ENCODE results near the gene OR12D1. TPM values are rescaled to one million over a fixed set of nuclear protein-coding genes. Genes with fewer than 3 reads are reported as not detected.

Gene OR12D1
- polyA plus RNA-seq, 1 donor (not counting 4 experiments of a cell fraction or from before 2014, with no cell fraction given): not detected

DNA sequence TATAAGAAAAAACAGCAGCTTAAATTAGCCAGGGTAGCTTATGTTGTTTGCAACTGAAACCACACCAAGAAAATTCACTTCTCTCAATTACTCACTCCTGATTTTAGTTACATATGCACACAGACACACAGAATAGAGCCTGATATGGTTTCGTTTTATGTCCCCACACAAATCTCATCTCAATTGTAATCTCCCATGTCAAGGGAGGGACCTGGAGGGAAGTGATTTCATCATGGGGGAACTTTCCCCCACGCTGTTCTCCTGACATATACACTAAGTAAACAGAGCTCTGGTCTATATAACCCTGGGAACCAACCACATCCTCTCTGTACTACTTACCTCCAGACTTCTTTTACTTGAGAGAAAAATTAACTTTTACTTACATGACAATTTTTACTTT, 9.8 kb downstream of the OR12D1 start:
- Histone ChIP-seq H3K27me3 (ENCODE audit: control insufficient read depth, extremely low read depth, insufficient read depth, low read length) (no peaks in the 10 kb centered on the region), H3K9ac (ENCODE audit: control insufficient read depth, extremely low read depth, insufficient read depth, low read length) (no peak overlapping the region), H3K4me3 (ENCODE audit: control insufficient read depth in 2 of 3, extremely low read depth in 1 of 3, insufficient read depth in 2 of 3, low read depth in 1 of 3, low read length in 3 of 3) (no peak overlapping the region), H3K36me3 (ENCODE audit: control insufficient read depth in 2 of 2, extremely low read depth in 1 of 2, insufficient read depth in 2 of 2, low read length in 2 of 2) (no peaks in the 10 kb centered on the region), H3K4me2 (ENCODE audit: control insufficient read depth, extremely low read depth, insufficient read depth, low read depth, low read length) (no peak overlapping the region), H3K9me3 (ENCODE audit: control insufficient read depth, low read depth, low read length) (no peaks in the 10 kb centered on the region), H3K27ac (ENCODE audit: control insufficient read depth, insufficient read depth, low read length) (no peak overlapping the region), H3K9me1 (ENCODE audit: control insufficient read depth, extremely low read depth, insufficient read depth, low read length) (no peaks in the 10 kb centered on the region), H4K20me1 (ENCODE audit: control insufficient read depth, extremely low read depth, insufficient read depth, low read length) (no peaks in the 10 kb centered on the region), H2AFZ (ENCODE audit: control insufficient read depth, low read length) (no peak overlapping the region), H3K79me2 (ENCODE audit: control insufficient read depth, insufficient read depth, low read length) (no peaks in the 10 kb centered on the region), H3K4me1 (ENCODE audit: control insufficient read depth, extremely low read depth, insufficient read depth, low read length) (no peaks in the 10 kb centered on the region)
- FAIRE-seq (no peak), DNase-seq (ENCODE audit: low read depth, low spot score) (no peak)
- dilution Hi-C loops (cut with MboI; ENCODE audit: extremely low pct_ligation_motif_present, low sequenced_read_pairs): no loop called here
- TF ChIP-seq, protein P1, sequence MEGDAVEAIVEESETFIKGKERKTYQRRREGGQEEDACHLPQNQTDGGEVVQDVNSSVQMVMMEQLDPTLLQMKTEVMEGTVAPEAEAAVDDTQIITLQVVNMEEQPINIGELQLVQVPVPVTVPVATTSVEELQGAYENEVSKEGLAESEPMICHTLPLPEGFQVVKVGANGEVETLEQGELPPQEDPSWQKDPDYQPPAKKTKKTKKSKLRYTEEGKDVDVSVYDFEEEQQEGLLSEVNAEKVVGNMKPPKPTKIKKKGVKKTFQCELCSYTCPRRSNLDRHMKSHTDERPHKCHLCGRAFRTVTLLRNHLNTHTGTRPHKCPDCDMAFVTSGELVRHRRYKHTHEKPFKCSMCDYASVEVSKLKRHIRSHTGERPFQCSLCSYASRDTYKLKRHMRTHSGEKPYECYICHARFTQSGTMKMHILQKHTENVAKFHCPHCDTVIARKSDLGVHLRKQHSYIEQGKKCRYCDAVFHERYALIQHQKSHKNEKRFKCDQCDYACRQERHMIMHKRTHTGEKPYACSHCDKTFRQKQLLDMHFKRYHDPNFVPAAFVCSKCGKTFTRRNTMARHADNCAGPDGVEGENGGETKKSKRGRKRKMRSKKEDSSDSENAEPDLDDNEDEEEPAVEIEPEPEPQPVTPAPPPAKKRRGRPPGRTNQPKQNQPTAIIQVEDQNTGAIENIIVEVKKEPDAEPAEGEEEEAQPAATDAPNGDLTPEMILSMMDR (optimal IDR thresholded peaks at IDR 0.05 in 1 of 3, IDR thresholded peaks at IDR 0.05 in 1 of 3, conservative IDR thresholded peaks at IDR 0.05 in 1 of 3; ENCODE audit: extremely low read depth in 1 of 3, insufficient read depth in 2 of 3, low read length in 3 of 3): no peak
- no peak for TF ChIP-seq EZH2 (IDR thresholded peaks at IDR 0.05; ENCODE audit: low read length)

DNA sequence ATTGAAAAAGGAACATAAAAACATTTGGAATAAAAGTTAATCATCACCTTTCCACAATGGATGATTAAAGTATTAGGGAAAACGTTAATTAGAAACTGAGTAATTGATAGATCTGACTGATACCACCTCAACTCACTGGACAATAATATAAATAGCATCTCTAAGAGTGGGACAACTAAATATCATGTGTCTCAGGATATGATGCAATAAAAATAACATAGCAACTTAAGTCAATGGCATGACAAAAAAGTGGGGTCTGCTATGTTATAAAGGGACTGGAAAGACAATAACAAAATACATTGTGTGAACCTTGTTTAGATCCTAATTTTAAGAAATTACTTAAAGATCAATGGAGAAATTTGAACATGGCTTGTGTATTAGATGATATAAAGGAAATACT, 10.3 kb downstream of the OR12D1 start:
- H3K36me3 ChIP-seq (ENCODE audit: control insufficient read depth in 2 of 2, extremely low read depth in 1 of 2, insufficient read depth in 2 of 2, low read length in 2 of 2): no peaks in the 10 kb centered on the region
- no peak for FAIRE-seq
- no peaks in the 10 kb centered on the region for H3K79me2 ChIP-seq (ENCODE audit: control insufficient read depth, insufficient read depth, low read length)
- H4K20me1 ChIP-seq (ENCODE audit: control insufficient read depth, extremely low read depth, insufficient read depth, low read length): no peaks in the 10 kb centered on the region
- no peaks in the 10 kb centered on the region for H3K9me1 ChIP-seq (ENCODE audit: control insufficient read depth, extremely low read depth, insufficient read depth, low read length)
- no peaks in the 10 kb centered on the region for H3K27me3 ChIP-seq (ENCODE audit: control insufficient read depth, extremely low read depth, insufficient read depth, low read length)
- no peak overlapping the region for H3K4me2 ChIP-seq (ENCODE audit: control insufficient read depth, extremely low read depth, insufficient read depth, low read depth, low read length)
- no peak overlapping the region for H3K9ac ChIP-seq (ENCODE audit: control insufficient read depth, extremely low read depth, insufficient read depth, low read length)
- H3K4me3 ChIP-seq (ENCODE audit: control insufficient read depth in 2 of 3, extremely low read depth in 1 of 3, insufficient read depth in 2 of 3, low read depth in 1 of 3, low read length in 3 of 3): no peak overlapping the region
- H3K9me3 ChIP-seq (ENCODE audit: control insufficient read depth, low read depth, low read length): no peaks in the 10 kb centered on the region
- H3K4me1 ChIP-seq (ENCODE audit: control insufficient read depth, extremely low read depth, insufficient read depth, low read length): no peaks in the 10 kb centered on the region
- no peak for DNase-seq (ENCODE audit: low read depth, low spot score)
- no peak overlapping the region for H3K27ac ChIP-seq (ENCODE audit: control insufficient read depth, insufficient read depth, low read length)
- dilution Hi-C loops (cut with MboI; ENCODE audit: extremely low pct_ligation_motif_present, low sequenced_read_pairs): no loop called here
- no peak overlapping the region for H2AFZ ChIP-seq (ENCODE audit: control insufficient read depth, low read length)
- TF ChIP-seq, protein P1 (optimal IDR thresholded peaks at IDR 0.05 in 1 of 3, IDR thresholded peaks at IDR 0.05 in 1 of 3, conservative IDR thresholded peaks at IDR 0.05 in 1 of 3; ENCODE audit: extremely low read depth in 1 of 3, insufficient read depth in 2 of 3, low read length in 3 of 3): no peak
- TF ChIP-seq EZH2 (IDR thresholded peaks at IDR 0.05; ENCODE audit: low read length): no peak

Measured in keratinocyte (primary cell).